ENCODE measurements around the gene NUP107.

DNA sequence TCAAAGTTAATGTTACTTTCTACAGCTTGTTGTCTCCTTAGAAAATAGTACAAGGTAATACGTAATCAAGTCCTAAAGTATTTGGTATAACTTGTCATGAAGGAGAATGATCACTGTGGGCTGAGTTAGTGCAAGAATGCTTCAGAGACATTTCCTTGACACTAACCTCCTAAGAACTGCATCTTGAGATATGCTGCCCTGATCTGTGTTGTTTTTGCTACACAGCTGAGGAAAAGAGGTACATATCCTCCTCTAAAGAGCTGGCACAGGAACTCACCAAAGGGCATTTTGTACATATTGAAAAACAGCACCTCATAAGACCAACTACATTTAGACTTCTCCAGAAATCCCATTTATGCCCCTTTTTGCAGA is 47.4 kb upstream of the NUP107 start:
- TF ChIP-seq, protein P1, sequence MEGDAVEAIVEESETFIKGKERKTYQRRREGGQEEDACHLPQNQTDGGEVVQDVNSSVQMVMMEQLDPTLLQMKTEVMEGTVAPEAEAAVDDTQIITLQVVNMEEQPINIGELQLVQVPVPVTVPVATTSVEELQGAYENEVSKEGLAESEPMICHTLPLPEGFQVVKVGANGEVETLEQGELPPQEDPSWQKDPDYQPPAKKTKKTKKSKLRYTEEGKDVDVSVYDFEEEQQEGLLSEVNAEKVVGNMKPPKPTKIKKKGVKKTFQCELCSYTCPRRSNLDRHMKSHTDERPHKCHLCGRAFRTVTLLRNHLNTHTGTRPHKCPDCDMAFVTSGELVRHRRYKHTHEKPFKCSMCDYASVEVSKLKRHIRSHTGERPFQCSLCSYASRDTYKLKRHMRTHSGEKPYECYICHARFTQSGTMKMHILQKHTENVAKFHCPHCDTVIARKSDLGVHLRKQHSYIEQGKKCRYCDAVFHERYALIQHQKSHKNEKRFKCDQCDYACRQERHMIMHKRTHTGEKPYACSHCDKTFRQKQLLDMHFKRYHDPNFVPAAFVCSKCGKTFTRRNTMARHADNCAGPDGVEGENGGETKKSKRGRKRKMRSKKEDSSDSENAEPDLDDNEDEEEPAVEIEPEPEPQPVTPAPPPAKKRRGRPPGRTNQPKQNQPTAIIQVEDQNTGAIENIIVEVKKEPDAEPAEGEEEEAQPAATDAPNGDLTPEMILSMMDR (IDR thresholded peaks at IDR 0.05): no peak
- TF ChIP-seq, protein P2, sequence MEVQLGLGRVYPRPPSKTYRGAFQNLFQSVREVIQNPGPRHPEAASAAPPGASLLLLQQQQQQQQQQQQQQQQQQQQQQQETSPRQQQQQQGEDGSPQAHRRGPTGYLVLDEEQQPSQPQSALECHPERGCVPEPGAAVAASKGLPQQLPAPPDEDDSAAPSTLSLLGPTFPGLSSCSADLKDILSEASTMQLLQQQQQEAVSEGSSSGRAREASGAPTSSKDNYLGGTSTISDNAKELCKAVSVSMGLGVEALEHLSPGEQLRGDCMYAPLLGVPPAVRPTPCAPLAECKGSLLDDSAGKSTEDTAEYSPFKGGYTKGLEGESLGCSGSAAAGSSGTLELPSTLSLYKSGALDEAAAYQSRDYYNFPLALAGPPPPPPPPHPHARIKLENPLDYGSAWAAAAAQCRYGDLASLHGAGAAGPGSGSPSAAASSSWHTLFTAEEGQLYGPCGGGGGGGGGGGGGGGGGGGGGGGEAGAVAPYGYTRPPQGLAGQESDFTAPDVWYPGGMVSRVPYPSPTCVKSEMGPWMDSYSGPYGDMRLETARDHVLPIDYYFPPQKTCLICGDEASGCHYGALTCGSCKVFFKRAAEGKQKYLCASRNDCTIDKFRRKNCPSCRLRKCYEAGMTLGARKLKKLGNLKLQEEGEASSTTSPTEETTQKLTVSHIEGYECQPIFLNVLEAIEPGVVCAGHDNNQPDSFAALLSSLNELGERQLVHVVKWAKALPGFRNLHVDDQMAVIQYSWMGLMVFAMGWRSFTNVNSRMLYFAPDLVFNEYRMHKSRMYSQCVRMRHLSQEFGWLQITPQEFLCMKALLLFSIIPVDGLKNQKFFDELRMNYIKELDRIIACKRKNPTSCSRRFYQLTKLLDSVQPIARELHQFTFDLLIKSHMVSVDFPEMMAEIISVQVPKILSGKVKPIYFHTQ (CRISPR knock-in tag; IDR thresholded peaks at IDR 0.05): no peak
- TF ChIP-seq, protein P3, sequence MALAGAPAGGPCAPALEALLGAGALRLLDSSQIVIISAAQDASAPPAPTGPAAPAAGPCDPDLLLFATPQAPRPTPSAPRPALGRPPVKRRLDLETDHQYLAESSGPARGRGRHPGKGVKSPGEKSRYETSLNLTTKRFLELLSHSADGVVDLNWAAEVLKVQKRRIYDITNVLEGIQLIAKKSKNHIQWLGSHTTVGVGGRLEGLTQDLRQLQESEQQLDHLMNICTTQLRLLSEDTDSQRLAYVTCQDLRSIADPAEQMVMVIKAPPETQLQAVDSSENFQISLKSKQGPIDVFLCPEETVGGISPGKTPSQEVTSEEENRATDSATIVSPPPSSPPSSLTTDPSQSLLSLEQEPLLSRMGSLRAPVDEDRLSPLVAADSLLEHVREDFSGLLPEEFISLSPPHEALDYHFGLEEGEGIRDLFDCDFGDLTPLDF (CRISPR knock-in tag; IDR thresholded peaks at IDR 0.05): no peak
- TF ChIP-seq FOXJ3 (CRISPR knock-in tag; IDR thresholded peaks at IDR 0.05; ENCODE audit: borderline replicate concordance) (no peak), ESRRA (CRISPR knock-in tag; IDR thresholded peaks at IDR 0.05; ENCODE audit: borderline replicate concordance) (no peak), NR2C2 (CRISPR knock-in tag; IDR thresholded peaks at IDR 0.05) (no peak), SP1 (CRISPR knock-in tag; conservative IDR thresholded peaks at IDR 0.05) (no peak), SMAD3 (CRISPR knock-in tag; IDR thresholded peaks at IDR 0.05; ENCODE audit: borderline replicate concordance) (no peak), ZNF416 (CRISPR knock-in tag; IDR thresholded peaks at IDR 0.05) (no peak)
